Smooth muscle cell (in vitro differentiated cells): ENCODE results near the gene WASHC3. TPM values are rescaled to one million over a fixed set of nuclear protein-coding genes. Genes with fewer than 3 reads are reported as not detected.
"Not testable (repeated sequence)": the region's sequence is repeated elsewhere in the genome, so short reads cannot be mapped to it uniquely, and the experiment has no call there.

ENCODE experiments used
- DNase-seq: peaks from one replicate; lab custom pipeline; 2025; ENCODE audit not compliant: unreplicated experiment; lab: John Stamatoyannopoulos, UW
- H2AFZ ChIP-seq: fragments of 200-600 bp; sonication (generic); 2 replicates; pipeline ENCODE4 v1.6.0; 2016; ENCODE audit warnings: antibody characterized with exemption, low read depth, mild to moderate bottlenecking
- H3F3A ChIP-seq: fragments of 200-600 bp; sonication (generic); 2 replicates; pipeline ENCODE4 v1.6.0; 2017; ENCODE audit warnings: antibody characterized with exemption, low read depth
- H3K27ac ChIP-seq: fragments of 200-600 bp; sonication (generic); 2 replicates; pipeline ENCODE4 v1.5.1; 2016; ENCODE audit warnings: low read depth, mild to moderate bottlenecking
- H3K27me3 ChIP-seq: fragments of 200-600 bp; sonication (generic); 2 replicates; pipeline ENCODE4 v1.6.1; 2016; ENCODE audit warnings: low read depth, mild to moderate bottlenecking
- H3K36me3 ChIP-seq: fragments of 200-600 bp; sonication (generic); 2 replicates; pipeline ENCODE4 v1.5.1; 2016; ENCODE audit warnings: low read depth
- H3K4me1 ChIP-seq: fragments of 200-600 bp; sonication (generic); 2 replicates; pipeline ENCODE4 v1.5.1; 2016; ENCODE audit warnings: low read depth
- H3K4me2 ChIP-seq: fragments of 200-600 bp; sonication (generic); 2 replicates; pipeline ENCODE4 v1.6.0; 2016; ENCODE audit warnings: mild to moderate bottlenecking
- H3K4me3 ChIP-seq: fragments of 200-600 bp; sonication (generic); 2 replicates; pipeline ENCODE4 v1.5.1; 2016; ENCODE audit warnings: mild to moderate bottlenecking
- H3K79me2 ChIP-seq: fragments of 200-600 bp; sonication (generic); 2 replicates; pipeline ENCODE4 v1.6.0; 2016; ENCODE audit warnings: low read depth, mild to moderate bottlenecking
- H3K9ac ChIP-seq: fragments of 200-600 bp; sonication (generic); 2 replicates; pipeline ENCODE4 v1.6.0; 2016; ENCODE audit warnings: low read depth
- H3K9me3 ChIP-seq: fragments of 200-600 bp; sonication (generic); replicated peaks from 2 replicates; pipeline ENCODE4 v1.5.1; 2016; ENCODE audit warnings: low read depth
- H4K20me1 ChIP-seq: fragments of 200-600 bp; sonication (generic); 2 replicates; pipeline ENCODE4 v1.6.0; 2016; ENCODE audit warnings: low read depth
- WGBS: methylation state at CpG from one replicate; pipeline ENCODE4 v1.1.7; 2016; ENCODE audit warnings: low lambda C conversion rate; 5-methylcytosine and 5-hydroxymethylcytosine counted together
- polyA plus RNA-seq: library from polyadenylated mRNA; unstranded; fragments of >200 nt; fragmentation: Nextera tagmentation; extraction: Ambion mirVana; gene quantifications from 2 replicates; pipeline ENCODE4 v1.2.1, GENCODE V29; 2016
- total RNA-seq: library from RNA; depleted of rRNA; stranded (reverse); fragments of >200 nt; gene quantifications from 2 replicates; pipeline ENCODE4 v1.2.3, GENCODE V29; 2014
- TF ChIP-seq, protein P1 (sequence below): fragments of 200-600 bp; sonication (generic); IDR thresholded peaks from 2 replicates; pipeline ENCODE4 v1.5.1; 2017; ENCODE audit warnings: borderline replicate concordance, mild to moderate bottlenecking, antibody characterized with exemption; ENCODE audit not compliant: insufficient read depth, poor library complexity, severe bottlenecking

The WASHC3 gene
- total and polyA plus RNA-seq, 2 experiments from 2014 or later = 53.2 to 70.1 TPM

DNA sequence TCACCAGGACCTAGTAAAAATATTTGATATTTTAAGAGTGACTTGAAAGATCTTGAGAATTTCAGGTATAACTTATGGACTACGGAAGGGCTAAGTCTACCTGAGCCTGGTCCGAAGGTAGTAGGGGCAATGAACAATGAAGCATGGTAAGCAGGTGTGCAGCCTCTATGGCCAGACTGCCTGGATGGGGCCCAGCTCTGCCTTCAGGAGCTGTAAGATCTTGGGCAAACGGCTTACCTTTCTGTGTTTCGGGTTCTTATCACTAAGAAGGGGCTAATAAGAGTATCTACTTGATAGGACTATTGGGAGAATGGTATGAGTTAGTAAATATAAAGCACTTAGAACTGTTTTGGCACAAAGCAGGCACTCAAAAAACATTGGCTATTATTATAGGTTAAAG, 19.1 kb upstream of the WASHC3 start:
- H3K4me3 ChIP-seq = no peak overlapping the region
- no peaks in the 10 kb centered on the region for H3F3A ChIP-seq
- 100% methylated on average over 4 of the region's 4 CpGs for WGBS
- H3K36me3 ChIP-seq = no peaks in the 10 kb centered on the region
- TF ChIP-seq, protein P1, sequence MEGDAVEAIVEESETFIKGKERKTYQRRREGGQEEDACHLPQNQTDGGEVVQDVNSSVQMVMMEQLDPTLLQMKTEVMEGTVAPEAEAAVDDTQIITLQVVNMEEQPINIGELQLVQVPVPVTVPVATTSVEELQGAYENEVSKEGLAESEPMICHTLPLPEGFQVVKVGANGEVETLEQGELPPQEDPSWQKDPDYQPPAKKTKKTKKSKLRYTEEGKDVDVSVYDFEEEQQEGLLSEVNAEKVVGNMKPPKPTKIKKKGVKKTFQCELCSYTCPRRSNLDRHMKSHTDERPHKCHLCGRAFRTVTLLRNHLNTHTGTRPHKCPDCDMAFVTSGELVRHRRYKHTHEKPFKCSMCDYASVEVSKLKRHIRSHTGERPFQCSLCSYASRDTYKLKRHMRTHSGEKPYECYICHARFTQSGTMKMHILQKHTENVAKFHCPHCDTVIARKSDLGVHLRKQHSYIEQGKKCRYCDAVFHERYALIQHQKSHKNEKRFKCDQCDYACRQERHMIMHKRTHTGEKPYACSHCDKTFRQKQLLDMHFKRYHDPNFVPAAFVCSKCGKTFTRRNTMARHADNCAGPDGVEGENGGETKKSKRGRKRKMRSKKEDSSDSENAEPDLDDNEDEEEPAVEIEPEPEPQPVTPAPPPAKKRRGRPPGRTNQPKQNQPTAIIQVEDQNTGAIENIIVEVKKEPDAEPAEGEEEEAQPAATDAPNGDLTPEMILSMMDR = no peak
- no peak overlapping the region for H3K27ac ChIP-seq
- no peaks in the 10 kb centered on the region for H3K27me3 ChIP-seq
- no peaks in the 10 kb centered on the region for H3K4me1 ChIP-seq
- no peaks in the 10 kb centered on the region for H3K9me3 ChIP-seq
- no peak for DNase-seq
- no peaks in the 10 kb centered on the region for H4K20me1 ChIP-seq
- H3K4me2 ChIP-seq = no peak overlapping the region
- H3K9ac ChIP-seq = no peak overlapping the region
- no peaks in the 10 kb centered on the region for H3K79me2 ChIP-seq
- no peak overlapping the region for H2AFZ ChIP-seq

DNA sequence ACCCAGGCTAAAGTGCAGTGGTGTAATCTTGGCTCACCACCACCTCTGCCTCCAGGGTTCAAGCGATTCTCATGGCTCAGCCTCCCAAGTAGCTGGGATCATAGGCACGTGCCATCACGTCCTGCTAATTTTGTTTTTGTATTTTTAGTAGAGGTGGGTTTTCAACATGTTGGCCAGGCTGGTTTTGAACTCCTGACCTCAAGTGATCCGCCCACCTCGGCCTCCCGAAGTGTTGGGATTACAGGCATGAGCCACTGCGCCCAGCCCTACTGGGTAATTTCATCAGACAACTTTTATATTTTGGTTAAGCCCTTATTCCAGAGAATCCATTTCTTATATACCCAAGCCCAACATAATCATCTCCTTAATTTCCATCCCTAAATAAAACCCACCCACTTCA, 10.3 kb upstream of the WASHC3 start:
- H3K9ac ChIP-seq, H3K4me3 ChIP-seq, H3K79me2 ChIP-seq, H3K27me3 ChIP-seq, DNase-seq, H3K9me3 ChIP-seq, H4K20me1 ChIP-seq, H3F3A ChIP-seq, H3K36me3 ChIP-seq, H2AFZ ChIP-seq, H3K4me2 ChIP-seq, H3K27ac ChIP-seq, H3K4me1 ChIP-seq: not testable (repeated sequence)
- 96% methylated on average over 7 of the region's 7 CpGs for WGBS

DNA sequence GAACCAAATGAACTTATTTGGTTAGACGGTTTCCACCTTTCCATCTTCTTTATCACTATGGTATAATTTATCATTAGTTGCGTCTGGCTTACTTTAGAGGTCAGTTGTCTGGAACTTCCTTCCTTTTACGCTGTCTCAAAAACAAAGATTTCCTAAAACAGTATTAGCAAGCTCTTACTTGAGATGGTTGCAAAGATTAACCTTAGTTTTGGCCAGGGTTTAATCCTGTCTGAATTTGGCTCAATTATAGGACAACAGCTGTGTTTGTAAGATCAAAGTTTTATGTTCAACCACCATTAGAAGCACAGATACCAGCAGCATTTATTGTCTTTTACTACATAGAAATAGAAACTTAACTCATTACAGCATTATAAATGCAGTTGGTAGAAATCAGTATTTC, 7.9 kb upstream of the WASHC3 start:
- peaks cover under 1% of the 10 kb centered on the region for H3K36me3 ChIP-seq
- no peaks in the 10 kb centered on the region for H4K20me1 ChIP-seq
- DNase-seq = no peak
- no peaks in the 10 kb centered on the region for H3K79me2 ChIP-seq
- no peak overlapping the region for H3K9ac ChIP-seq
- H3K27ac ChIP-seq = peak overlapping the region; percentile 18
- no peaks in the 10 kb centered on the region for H3K27me3 ChIP-seq
- H3K4me3 ChIP-seq = no peak overlapping the region
- 32% methylated on average over 3 of the region's 3 CpGs for WGBS
- H3F3A ChIP-seq = no peaks in the 10 kb centered on the region
- no peaks in the 10 kb centered on the region for H3K9me3 ChIP-seq
- H3K4me1 ChIP-seq = no peaks in the 10 kb centered on the region
- peak overlapping the region; percentile 24 for H3K4me2 ChIP-seq
- H2AFZ ChIP-seq = no peak overlapping the region
- TF ChIP-seq, protein P1 = no peak

DNA sequence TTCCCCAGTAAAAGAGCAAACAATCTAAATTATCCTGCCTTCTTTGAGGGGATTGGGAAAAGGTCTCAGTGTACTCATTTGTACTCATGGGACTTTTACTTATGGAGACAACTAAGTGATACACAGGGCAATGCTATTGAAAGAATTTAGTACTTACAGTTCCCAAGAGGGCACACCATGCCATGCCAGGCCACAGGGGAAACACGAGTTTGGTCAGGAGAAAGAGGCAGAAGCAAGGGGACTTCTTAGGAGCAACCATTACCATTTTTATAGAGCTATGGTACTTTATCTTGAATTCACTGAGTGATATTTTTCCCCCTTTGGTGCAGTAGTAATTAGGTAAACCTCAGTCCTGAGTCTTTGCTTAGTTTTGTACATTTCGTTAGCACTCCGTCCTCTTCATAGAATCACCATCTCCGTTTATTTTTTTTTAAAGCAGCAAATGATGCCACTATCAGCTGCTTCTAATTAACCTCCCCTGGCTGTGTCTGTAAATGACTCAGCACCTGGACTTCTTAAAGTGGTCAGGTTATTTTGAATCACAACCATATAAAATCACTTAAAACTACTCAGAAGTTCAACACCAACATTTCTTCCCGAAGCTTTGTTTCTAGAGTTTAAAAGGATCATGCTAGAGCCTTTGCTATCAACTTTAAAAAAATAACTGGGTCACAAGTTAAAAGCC, 5.9 kb upstream of the WASHC3 start:
- no peaks in the 10 kb centered on the region for H3K36me3 ChIP-seq
- H3K4me3 ChIP-seq = no peak overlapping the region
- H2AFZ ChIP-seq = no peak overlapping the region
- H3K4me2 ChIP-seq = peak overlapping the region; percentile 47
- TF ChIP-seq, protein P1 = no peak
- DNase-seq = no peak
- no peaks in the 10 kb centered on the region for H3K27me3 ChIP-seq
- H3K27ac ChIP-seq = peak overlapping the region; percentile 40
- no peaks in the 10 kb centered on the region for H4K20me1 ChIP-seq
- 54% methylated on average over 5 of the region's 5 CpGs for WGBS
- H3F3A ChIP-seq = no peaks in the 10 kb centered on the region
- no peaks in the 10 kb centered on the region for H3K9me3 ChIP-seq
- no peaks in the 10 kb centered on the region for H3K4me1 ChIP-seq
- no peaks in the 10 kb centered on the region for H3K79me2 ChIP-seq
- no peak overlapping the region for H3K9ac ChIP-seq
